A549 (cell line): Measurements from ENCODE around the gene CRELD1.

Source experiments
- CBX8 ChIP-seq: fragments of 200-600 bp; sonication (generic); IDR thresholded peaks from 2 replicates; pipeline ENCODE4 v1.6.1; 2016
- CHD2 ChIP-seq: fragments of 150-350 bp; IDR thresholded peaks from 2 replicates; pipeline ENCODE4 v1.6.1; 2014; ENCODE audit warnings: low read length; ENCODE audit not compliant: partially characterized antibody
- CTCF ChIP-seq: fragments of >200 bp; sonication (Bioruptor Twin); formaldehyde crosslinking; IDR thresholded peaks from 3 replicates; pipeline ENCODE4 v1.5.1; 2016
- FOSB ChIP-seq: fragments of 250-450 bp; sonication (Bioruptor Pico); IDR thresholded peaks from 2 replicates; pipeline ENCODE4 v1.5.0; 2020; ENCODE audit warnings: mild to moderate bottlenecking, moderate library complexity
- MAX ChIP-seq: IDR thresholded peaks from 2 replicates; pipeline ENCODE4 v1.6.1; 2012
- MAZ ChIP-seq: fragments of 150-350 bp; IDR thresholded peaks from 2 replicates; pipeline ENCODE4 v1.6.1; 2014; ENCODE audit warnings: antibody characterized with exemption, low read depth, low read length, borderline replicate concordance
- NFE2L2 ChIP-seq: fragments of 150-350 bp; conservative IDR thresholded peaks from 2 replicates; pipeline ENCODE4 v1.6.1; 2014; ENCODE audit warnings: low read length
- PHF8 ChIP-seq: fragments of 200-600 bp; sonication (generic); IDR thresholded peaks from 2 replicates; pipeline ENCODE4 v1.6.1; 2016; ENCODE audit warnings: low read depth, mild to moderate bottlenecking, antibody characterized with exemption, moderate library complexity, borderline replicate concordance
- REST ChIP-seq: fragments of 200-600 bp; sonication (generic); IDR thresholded peaks from 2 replicates; pipeline ENCODE4 v1.6.1; 2016; ENCODE audit warnings: antibody characterized with exemption, mild to moderate bottlenecking, moderate library complexity
- SMC3 ChIP-seq: fragments of >200 bp; sonication (Bioruptor Twin); formaldehyde crosslinking; IDR thresholded peaks from 3 replicates; pipeline ENCODE4 v1.6.1; 2018; ENCODE audit warnings: inconsistent platforms

GRCh38 chr3:9902372-9903237, 31.0 kb upstream of the CRELD1 start, which contains the start of gene IL17RE:
- TF ChIP-seq CTCF (no peak), CBX8 (no peak), NFE2L2 (no peak), CHD2 (no peak), MAZ (no peak), MAX (no peak), FOSB (CRISPR knock-in tag) (no peak), PHF8 (no peak), SMC3 (no peak), REST (no peak)
